GM12872 (cell line): ENCODE data around the gene EHD4.

Source experiments
- TF ChIP-seq, protein P1 (sequence below): IDR thresholded peaks from 3 replicates; pipeline ENCODE4 v1.5.1; 2011; ENCODE audit warnings: low read depth, mild to moderate bottlenecking, low read length, moderate library complexity; ENCODE audit not compliant: insufficient read depth

Gene EHD4

DNA sequence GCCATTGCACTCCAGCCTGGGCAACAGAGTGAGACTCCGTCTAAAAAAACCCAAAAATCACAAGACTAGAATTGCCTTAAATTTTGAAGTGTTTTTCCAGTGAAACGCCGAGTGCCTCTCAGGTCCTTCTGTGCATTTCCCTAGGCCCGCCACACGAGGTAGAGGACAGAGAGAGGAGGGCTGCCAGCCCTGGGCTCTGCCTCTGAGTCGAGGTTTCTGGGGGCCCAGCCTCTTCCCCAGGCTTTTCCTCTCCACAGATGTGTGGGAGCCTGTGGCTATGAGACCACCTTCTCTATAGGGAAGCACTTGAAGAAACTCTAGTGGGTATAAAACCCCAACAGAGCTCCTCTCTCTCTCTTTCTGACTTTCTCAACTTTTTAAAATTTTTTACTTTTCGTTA, 10.9 kb upstream of the EHD4 start:
- TF ChIP-seq, protein P1, sequence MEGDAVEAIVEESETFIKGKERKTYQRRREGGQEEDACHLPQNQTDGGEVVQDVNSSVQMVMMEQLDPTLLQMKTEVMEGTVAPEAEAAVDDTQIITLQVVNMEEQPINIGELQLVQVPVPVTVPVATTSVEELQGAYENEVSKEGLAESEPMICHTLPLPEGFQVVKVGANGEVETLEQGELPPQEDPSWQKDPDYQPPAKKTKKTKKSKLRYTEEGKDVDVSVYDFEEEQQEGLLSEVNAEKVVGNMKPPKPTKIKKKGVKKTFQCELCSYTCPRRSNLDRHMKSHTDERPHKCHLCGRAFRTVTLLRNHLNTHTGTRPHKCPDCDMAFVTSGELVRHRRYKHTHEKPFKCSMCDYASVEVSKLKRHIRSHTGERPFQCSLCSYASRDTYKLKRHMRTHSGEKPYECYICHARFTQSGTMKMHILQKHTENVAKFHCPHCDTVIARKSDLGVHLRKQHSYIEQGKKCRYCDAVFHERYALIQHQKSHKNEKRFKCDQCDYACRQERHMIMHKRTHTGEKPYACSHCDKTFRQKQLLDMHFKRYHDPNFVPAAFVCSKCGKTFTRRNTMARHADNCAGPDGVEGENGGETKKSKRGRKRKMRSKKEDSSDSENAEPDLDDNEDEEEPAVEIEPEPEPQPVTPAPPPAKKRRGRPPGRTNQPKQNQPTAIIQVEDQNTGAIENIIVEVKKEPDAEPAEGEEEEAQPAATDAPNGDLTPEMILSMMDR, result no peak

DNA sequence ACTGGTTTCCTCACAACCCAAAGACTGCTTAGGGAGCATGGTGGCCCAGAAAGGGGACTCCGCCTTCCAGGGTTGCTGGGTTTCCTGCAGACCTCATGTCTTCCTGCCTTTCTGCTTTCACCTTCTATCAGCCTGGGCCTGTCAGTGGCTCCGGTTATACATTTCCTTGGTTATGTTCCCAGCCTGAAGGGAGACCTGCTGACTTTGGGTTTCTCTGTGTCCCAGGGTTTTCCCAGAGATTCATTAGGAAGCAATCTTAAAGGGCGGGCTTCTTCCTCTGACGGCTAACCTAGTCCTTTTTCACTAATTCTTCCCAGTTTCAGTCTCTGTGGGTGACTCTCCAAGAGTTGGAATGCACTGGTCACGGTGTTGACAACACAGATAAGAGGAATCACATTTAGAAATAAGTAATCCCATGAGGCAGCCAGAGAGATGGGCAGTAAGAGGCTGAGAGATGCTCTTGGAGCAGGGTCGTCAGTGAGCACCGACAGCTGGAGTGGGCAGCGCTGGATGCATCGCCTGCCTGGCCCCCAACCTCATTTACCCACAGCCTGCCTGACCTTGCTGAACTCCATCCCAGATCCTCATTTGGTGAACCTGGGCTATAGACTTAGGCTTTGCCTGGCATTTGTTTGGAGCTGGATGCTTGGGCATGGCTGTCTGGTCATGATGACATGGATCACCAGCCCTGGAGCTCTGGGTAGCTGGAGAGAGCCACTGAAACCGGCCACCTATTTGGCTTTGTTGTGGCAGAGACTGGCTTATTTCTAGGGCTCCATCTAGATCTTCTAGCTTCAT, 10.0 kb upstream of the EHD4 start:
- TF ChIP-seq, protein P1, result no peak

DNA sequence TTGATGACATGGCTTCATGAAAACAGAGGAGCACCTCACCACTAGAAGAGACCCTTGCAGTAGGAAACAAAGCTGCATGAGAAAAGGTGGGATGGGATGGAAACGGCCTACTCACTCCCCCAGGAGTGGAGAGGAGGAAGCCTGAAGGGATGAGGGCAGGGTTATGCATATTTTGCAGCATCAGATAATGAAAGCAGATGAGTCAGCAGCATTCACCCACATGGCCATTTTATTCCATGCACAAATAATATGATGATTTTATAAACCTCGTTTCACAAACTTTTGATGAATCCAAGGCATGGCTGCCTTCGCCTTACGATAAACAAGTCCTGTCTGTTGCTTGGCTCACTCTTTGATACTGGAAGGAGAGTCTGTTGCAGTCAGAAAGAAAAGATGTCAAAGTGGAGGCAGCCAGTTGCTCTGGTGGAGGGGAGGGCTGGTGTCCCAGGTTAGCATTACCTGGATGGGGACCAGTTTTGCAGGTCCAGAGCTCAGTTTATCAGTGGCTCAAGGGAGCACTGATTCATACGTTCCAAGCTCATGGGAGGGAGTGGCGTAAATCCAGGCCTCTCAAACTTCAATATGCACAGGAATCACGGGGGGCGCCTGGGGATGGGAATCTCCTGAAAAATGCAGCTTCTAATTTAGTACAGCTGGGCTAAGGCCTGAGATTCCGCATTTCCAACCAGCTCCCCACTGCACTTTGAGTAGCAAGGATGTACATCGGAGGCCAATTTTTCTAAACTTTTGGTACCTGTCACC, 9.2 kb upstream of the EHD4 start:
- TF ChIP-seq, protein P1, result no peak

DNA sequence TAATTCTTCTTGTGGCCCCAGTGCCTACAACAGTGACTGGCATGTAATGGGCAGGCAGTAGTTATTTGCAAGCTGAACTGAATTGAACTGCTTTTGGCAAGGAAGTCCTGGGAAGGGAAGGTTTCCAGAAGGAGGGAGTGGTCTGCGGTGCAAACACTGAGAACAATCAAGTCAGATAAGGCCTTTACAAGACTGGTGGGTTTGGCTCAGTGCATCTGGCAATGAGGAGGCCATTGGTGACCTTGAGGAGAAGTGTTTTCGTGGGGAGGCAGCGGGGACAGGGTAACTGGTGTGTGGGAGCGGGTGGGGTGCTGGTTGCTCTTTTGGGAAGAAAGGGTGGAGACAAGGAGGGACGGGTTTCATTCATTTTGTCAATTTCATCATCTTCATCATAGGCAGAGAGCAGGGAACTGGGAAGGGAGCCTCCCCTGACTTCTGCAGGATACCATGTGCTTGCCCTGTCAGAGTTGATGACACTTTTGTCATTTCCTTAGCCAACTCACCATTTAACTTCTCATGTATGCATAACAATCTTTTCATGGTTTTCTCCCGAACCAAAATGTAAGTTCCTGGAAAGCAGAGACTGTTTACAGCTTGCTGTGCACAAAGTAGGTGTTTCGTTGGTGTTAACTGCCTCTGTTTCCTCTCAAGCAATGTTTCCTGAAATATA, 8.4 kb upstream of the EHD4 start:
- TF ChIP-seq, protein P1, result no peak

DNA sequence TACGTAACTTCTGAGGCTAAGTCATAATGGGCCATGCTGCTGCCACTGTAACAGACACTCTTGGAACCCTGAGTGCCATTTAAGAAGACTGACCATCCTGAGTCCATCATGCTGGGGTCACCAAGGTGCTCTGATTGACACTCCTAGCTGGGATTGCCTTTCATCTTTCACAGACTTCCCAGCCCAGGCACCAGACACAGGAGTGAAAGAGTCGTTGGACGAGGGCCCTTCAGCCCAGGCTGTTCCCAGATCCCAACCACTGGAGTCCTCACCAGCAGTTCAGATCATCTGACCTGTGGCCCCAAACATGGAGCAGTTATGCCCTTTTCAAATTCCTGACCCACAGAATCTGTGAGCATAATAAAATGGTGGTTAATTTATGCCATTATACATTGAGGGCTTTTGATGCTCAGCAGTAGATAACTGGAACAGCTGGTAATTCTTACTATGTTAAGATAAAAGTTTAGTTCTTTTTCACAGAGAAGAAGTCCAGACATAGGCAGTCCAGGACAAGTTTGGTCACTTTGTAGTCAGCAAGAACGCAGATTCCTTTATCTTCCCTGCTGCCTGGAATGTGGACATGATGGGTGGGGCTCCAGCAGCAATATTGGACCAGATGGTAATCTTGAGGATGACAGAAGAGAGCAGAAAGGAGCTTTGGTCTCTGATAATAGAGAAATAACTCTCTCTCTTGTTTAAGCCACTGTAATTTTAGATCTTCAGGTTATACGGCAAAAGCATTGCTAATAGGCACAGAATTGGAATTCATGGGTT, 7.3 kb upstream of the EHD4 start:
- TF ChIP-seq, protein P1, result no peak

DNA sequence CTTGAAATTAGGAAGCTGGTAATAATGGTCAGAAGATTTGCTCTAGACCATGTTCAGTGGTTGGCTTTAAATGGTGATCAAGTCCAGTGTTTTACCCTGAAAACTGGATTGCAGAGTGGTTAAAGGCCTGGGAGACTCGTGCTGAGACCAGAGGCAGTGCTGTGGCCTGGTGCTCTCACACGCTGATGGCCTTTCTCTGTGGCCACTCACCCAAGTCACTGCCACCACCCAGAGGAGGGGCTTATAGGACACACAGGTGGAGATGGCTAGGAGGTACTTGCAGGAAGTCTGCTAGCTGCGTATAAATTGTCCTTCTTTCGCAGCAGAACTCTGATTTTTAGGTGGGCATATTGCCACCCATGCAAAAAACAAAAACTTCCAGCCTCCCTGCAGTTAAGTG, 6.2 kb upstream of the EHD4 start:
- TF ChIP-seq, protein P1, result no peak
